NT2/D1 (cell line): ENCODE data around the gene GRK4.

Experiments
- SUZ12 ChIP-seq: IDR thresholded peaks from 2 replicates; pipeline ENCODE4 v1.6.1; 2011; ENCODE audit not compliant: insufficient read length, insufficient read depth; ENCODE audit errors: extremely low read depth
- YY1 ChIP-seq: IDR thresholded peaks from 2 replicates; pipeline ENCODE4 v1.6.1; 2011; ENCODE audit not compliant: insufficient read length, insufficient read depth
- ZNF274 ChIP-seq: IDR thresholded peaks from 2 replicates; pipeline ENCODE4 v1.6.1; 2011; ENCODE audit warnings: mild to moderate bottlenecking, low read depth, low read length

- TF ChIP-seq SUZ12 (no peak), ZNF274 (no peak), YY1 (no peak)
Measured at GRCh38 chr4:2938906-2939305, 24.5 kb upstream of the GRK4 start.
